HL-60 (cell line): ENCODE measurements around the gene C11orf97.
A peak's percentile ranks its signal among the peaks of the same experiment; 100 is the strongest.
"Not testable (repeated sequence)": the region's sequence is repeated elsewhere in the genome, so short reads cannot be mapped to it uniquely, and the experiment has no call there.

Experiments used
- DNase-seq, 2 experiments: peaks; one replicate each; pipeline ENCODE4 v3.0.0-alpha.2; 2010 to 2020; ENCODE audit warnings: low read depth in 1 of 2, low spot score in 1 of 2
- H3K27ac ChIP-seq: fragments of 250-450 bp; sonication (Bioruptor Pico); replicated peaks from 2 replicates; pipeline ENCODE4 v1.5.1; 2020; ENCODE audit warnings: mild to moderate bottlenecking, moderate library complexity
- H3K27me3 ChIP-seq: fragments of 250-450 bp; sonication (Bioruptor Pico); 2 replicates; pipeline ENCODE4 v1.5.1; 2021; ENCODE audit warnings: mild to moderate bottlenecking, moderate library complexity; ENCODE audit not compliant: insufficient read depth, poor library complexity, severe bottlenecking
- H3K4me3 ChIP-seq: replicated peaks from 2 replicates; pipeline ENCODE4 v1.5.1; 2011; ENCODE audit warnings: mild to moderate bottlenecking, control low read depth, low read length; ENCODE audit not compliant: insufficient read depth
- CTCF ChIP-seq: IDR thresholded peaks from one replicate; pipeline ENCODE4 v1.5.1; 2011; ENCODE audit warnings: low read length, control low read depth, inconsistent platforms; ENCODE audit not compliant: insufficient read depth
- GABPA ChIP-seq: IDR thresholded peaks from 2 replicates; pipeline ENCODE4 v1.6.1; 2012; ENCODE audit warnings: low read depth
- POLR2AphosphoS5 ChIP-seq: IDR thresholded peaks from 2 replicates; pipeline ENCODE4 v1.6.1; 2012; ENCODE audit warnings: low read depth
- SPI1 ChIP-seq: IDR thresholded peaks from 2 replicates; pipeline ENCODE4 v1.6.1; 2012; ENCODE audit warnings: low read depth, mild to moderate bottlenecking, borderline replicate concordance
- TF ChIP-seq, protein P1 (sequence below): IDR thresholded peaks from 2 replicates; pipeline ENCODE4 v1.6.1; 2012; ENCODE audit warnings: low read depth; ENCODE audit not compliant: insufficient replicate concordance

C11orf97 gene

GRCh38 chr11:94501522-94501921 lies 10.7 kb upstream of the C11orf97 start:
- DNase-seq = no peak
- no peak overlapping the region for H3K27ac ChIP-seq
- no peaks in the 10 kb centered on the region for H3K27me3 ChIP-seq
- no peak overlapping the region for H3K4me3 ChIP-seq
- TF ChIP-seq, protein P1, sequence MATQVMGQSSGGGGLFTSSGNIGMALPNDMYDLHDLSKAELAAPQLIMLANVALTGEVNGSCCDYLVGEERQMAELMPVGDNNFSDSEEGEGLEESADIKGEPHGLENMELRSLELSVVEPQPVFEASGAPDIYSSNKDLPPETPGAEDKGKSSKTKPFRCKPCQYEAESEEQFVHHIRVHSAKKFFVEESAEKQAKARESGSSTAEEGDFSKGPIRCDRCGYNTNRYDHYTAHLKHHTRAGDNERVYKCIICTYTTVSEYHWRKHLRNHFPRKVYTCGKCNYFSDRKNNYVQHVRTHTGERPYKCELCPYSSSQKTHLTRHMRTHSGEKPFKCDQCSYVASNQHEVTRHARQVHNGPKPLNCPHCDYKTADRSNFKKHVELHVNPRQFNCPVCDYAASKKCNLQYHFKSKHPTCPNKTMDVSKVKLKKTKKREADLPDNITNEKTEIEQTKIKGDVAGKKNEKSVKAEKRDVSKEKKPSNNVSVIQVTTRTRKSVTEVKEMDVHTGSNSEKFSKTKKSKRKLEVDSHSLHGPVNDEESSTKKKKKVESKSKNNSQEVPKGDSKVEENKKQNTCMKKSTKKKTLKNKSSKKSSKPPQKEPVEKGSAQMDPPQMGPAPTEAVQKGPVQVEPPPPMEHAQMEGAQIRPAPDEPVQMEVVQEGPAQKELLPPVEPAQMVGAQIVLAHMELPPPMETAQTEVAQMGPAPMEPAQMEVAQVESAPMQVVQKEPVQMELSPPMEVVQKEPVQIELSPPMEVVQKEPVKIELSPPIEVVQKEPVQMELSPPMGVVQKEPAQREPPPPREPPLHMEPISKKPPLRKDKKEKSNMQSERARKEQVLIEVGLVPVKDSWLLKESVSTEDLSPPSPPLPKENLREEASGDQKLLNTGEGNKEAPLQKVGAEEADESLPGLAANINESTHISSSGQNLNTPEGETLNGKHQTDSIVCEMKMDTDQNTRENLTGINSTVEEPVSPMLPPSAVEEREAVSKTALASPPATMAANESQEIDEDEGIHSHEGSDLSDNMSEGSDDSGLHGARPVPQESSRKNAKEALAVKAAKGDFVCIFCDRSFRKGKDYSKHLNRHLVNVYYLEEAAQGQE = no peak
- no peak for TF ChIP-seq POLR2AphosphoS5
- TF ChIP-seq CTCF = no peak
- TF ChIP-seq SPI1 = no peak
- no peak for TF ChIP-seq GABPA

GRCh38 chr11:94504689-94505293 lies 7.5 kb upstream of the C11orf97 start:
- DNase-seq = peak in 1 of 2 experiments; percentile 30
- TF ChIP-seq GABPA (no peak), POLR2AphosphoS5 (no peak), SPI1 (no peak), CTCF (peak; percentile 27)
- TF ChIP-seq, protein P1 = no peak
- Histone ChIP-seq H3K27me3 (no peaks in the 10 kb centered on the region), H3K4me3 (no peak overlapping the region), H3K27ac (no peak overlapping the region)

DNA sequence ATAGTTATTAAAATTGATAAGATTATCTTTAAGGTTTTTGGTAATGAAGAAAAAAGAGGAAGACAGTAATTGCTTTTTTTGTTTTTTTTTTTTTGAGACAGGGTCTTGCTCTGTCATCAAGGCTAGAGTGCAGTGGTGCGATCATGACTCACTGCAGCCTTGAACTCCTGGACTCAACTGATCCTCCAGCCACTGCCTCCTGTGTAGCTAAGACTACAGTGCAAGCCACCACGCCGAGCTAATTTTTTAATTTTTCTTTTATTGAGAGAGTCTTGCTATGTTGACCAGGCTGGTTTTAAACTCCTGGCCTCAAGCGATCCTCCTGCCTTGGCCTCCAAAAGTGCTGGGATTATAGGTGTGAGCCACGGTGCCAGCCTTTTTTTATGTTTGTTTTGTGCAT lies 5.7 kb upstream of the C11orf97 start:
- DNase-seq, H3K4me3 ChIP-seq, H3K27ac ChIP-seq, H3K27me3 ChIP-seq: not testable (repeated sequence)

DNA sequence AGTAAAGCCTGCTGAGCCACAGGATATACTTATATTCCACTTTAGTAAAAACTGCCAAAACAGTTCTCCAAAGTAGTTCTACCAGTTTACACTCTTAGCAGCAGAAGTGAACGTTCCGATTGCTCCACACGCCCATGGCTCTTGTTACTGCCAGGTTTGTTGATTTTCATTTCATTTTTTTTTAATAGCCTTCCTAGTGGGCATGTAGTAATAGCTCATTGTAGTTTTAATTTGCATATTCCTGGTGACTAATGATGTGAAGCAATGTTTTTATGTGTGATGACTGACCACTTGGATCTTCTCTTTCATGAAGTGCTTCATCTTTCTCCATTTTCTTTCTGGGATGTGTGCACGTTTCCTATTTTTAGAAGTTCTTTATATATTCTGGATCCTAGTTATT lies 4.8 kb upstream of the C11orf97 start:
- no peaks in the 10 kb centered on the region for H3K27me3 ChIP-seq
- TF ChIP-seq CTCF (no peak), GABPA (no peak), SPI1 (no peak), POLR2AphosphoS5 (no peak)
- TF ChIP-seq, protein P1 = no peak
- no peak overlapping the region for H3K4me3 ChIP-seq
- DNase-seq = no peak
- no peak overlapping the region for H3K27ac ChIP-seq
